DND-41 (cell line): ENCODE data around the gene C22orf23.

Experiments used
- CTCF ChIP-seq: IDR thresholded peaks from 2 replicates; pipeline ENCODE4 v1.5.1; 2012; ENCODE audit warnings: borderline replicate concordance, low read length, moderate library complexity, mild to moderate bottlenecking; ENCODE audit not compliant: poor library complexity, severe bottlenecking; ENCODE audit errors: extremely low read depth
- EZH2 ChIP-seq: IDR thresholded peaks from 3 replicates; pipeline ENCODE4 v1.6.1; 2012; ENCODE audit warnings: borderline replicate concordance, low read depth, mild to moderate bottlenecking, moderate library complexity, low read length, inconsistent platforms; ENCODE audit not compliant: severe bottlenecking

- no peak for TF ChIP-seq CTCF
- no peak for TF ChIP-seq EZH2
Observed at GRCh38 chr22:37907036-37907954, 46.1 kb downstream of the C22orf23 start.
